CD4-positive, alpha-beta T cell (primary cell): Measurements from ENCODE around the gene ATRNL1. TPM values are rescaled to one million over a fixed set of nuclear protein-coding genes. Genes with fewer than 3 reads are reported as not detected.
"Not testable (repeated sequence)": the region's sequence is repeated elsewhere in the genome, so short reads cannot be mapped to it uniquely, and the experiment has no call there.

Experiments
- ATAC-seq: fragments of 200-7000 bp; cut with Tn5 transposase; one replicate; pipeline ENCODE4 v1.10.0; 2022; ENCODE audit warnings: mild to moderate bottlenecking; ENCODE audit not compliant: poor library complexity
- CTCF ChIA-PET: fragments of 350-600 bp; sonication (Branson Sonifier 250); formaldehyde crosslinking; loops from one replicate; lab custom pipeline; 2021; ENCODE audit warnings: antibody characterized with exemption, inconsistent platforms; lab: Charles Lee
- POLR2A ChIA-PET: fragments of 350-600 bp; sonication (Branson Sonifier 250); formaldehyde crosslinking; loops from one replicate; lab custom pipeline; 2021; ENCODE audit warnings: antibody characterized with exemption, inconsistent platforms; lab: Charles Lee
- DNase-seq, 14 experiments: peaks; one replicate each; pipeline ENCODE4 v3.0.0-alpha.2; 2013 to 2020; ENCODE audit warnings: mixed read lengths in 2 of 14
- H3K27ac ChIP-seq, 2 donors: one replicate each; pipeline versions ENCODE4 v1.5.1 to v1.7.0; 2013; ENCODE audit warnings: low read length in 2 of 2, low read depth in 1 of 2, mild to moderate bottlenecking in 1 of 2
- H3K27me3 ChIP-seq, 2 experiments: 1 replicate in 1 of 2; 2 replicates in 1 of 2; pipeline versions ENCODE4 v1.6.1 to v1.7.0; 2013; ENCODE audit warnings: low read length in 2 of 2, control low read depth in 1 of 2, mild to moderate bottlenecking in 1 of 2, moderate library complexity in 1 of 2; ENCODE audit not compliant: insufficient read depth in 2 of 2, control insufficient read depth in 1 of 2
- H3K36me3 ChIP-seq: one replicate; pipeline ENCODE4 v1.6.1; 2013; ENCODE audit warnings: low read length, control low read depth; ENCODE audit not compliant: insufficient read depth
- H3K4me1 ChIP-seq: one replicate; pipeline ENCODE4 v1.6.1; 2013; ENCODE audit warnings: low read length, control low read depth; ENCODE audit not compliant: insufficient read depth
- H3K4me3 ChIP-seq: one replicate; pipeline ENCODE4 v1.5.1; 2013; ENCODE audit warnings: mild to moderate bottlenecking, low read length, moderate library complexity
- H3K9me3 ChIP-seq, 2 experiments: 1 replicate in 1 of 2; 2 replicates in 1 of 2; pipeline versions ENCODE4 v1.6.1 to v1.7.0; 2013; ENCODE audit warnings: low read length in 2 of 2, mild to moderate bottlenecking in 2 of 2, control low read depth in 1 of 2, moderate library complexity in 1 of 2; ENCODE audit not compliant: control insufficient read depth in 1 of 2, insufficient read depth in 1 of 2
- H3K27ac Mint-ChIP-seq: one replicate; pipeline ENCODE4 v1.8.0; 2020; ENCODE audit warnings: mixed read lengths
- H3K27me3 Mint-ChIP-seq: one replicate; pipeline ENCODE4 v1.8.0; 2021; ENCODE audit warnings: mixed read lengths
- H3K36me3 Mint-ChIP-seq: one replicate; pipeline ENCODE4 v1.8.0; 2021; ENCODE audit warnings: low read depth, mixed read lengths
- H3K4me1 Mint-ChIP-seq: one replicate; pipeline ENCODE4 v1.8.0; 2021; ENCODE audit warnings: low read depth, mixed read lengths
- H3K4me3 Mint-ChIP-seq: one replicate; pipeline ENCODE4 v1.8.0; 2020; ENCODE audit warnings: mild to moderate bottlenecking, mixed read lengths
- H3K9me3 Mint-ChIP-seq: one replicate; pipeline ENCODE4 v1.8.0; 2020; ENCODE audit warnings: mixed read lengths
- intact Hi-C, 2 experiments: fragments of 100-400 bp; cut with DNase I in 1 of 2; cut with micrococcal nuclease in 1 of 2; formaldehyde crosslinking; loops; one replicate each; pipeline versions ENCODE4 v1.15.1 to v1.9.0; 2023 to 2025; cut with DNase I, micrococcal nuclease
- total RNA-seq, 174 experiments: library from RNA in 2 of 174; stranded (reverse) in 2 of 174; gene quantifications; one replicate each; pipeline ENCODE4 v1.2.3 and lab custom pipeline; 2021 to 2026
- TF ChIP-seq, protein P1 (sequence below): fragments of 200-600 bp; IDR thresholded peaks from one replicate; pipeline ENCODE4 v1.8.0; 2022; ENCODE audit warnings: antibody characterized with exemption, mild to moderate bottlenecking

ATRNL1 gene
- total RNA-seq, 2 experiments from 2014 or later, result not detected

DNA sequence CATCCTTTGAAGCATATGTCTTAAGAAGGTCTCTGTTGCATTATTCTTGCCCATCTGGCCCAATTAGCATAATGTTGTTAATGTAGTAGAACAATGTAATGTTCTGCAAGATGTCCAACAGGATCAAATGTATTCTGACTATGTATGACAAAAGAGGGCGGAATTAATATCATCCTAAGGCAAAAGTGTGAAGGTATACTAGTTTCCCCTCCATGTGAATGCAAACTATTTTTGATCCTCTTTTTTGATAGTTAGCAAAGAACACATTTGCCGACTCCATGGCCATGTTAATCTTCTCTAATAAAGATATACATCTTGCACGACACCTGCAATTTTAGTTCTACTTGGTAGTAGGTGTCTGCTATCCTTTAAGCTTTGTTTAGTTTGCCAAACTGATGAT is 157.6 kb downstream of the ATRNL1 start:
- Histone ChIP-seq H3K36me3 (no peaks in the 10 kb centered on the region), H3K27ac (no peak overlapping the region), H3K4me3 (no peak overlapping the region), H3K9me3 (peaks cover 0 to 4% of the 10 kb centered on the region in 2 experiments), H3K27me3 (no peaks in the 10 kb centered on the region), H3K4me1 (no peaks in the 10 kb centered on the region)
- TF ChIP-seq, protein P1, sequence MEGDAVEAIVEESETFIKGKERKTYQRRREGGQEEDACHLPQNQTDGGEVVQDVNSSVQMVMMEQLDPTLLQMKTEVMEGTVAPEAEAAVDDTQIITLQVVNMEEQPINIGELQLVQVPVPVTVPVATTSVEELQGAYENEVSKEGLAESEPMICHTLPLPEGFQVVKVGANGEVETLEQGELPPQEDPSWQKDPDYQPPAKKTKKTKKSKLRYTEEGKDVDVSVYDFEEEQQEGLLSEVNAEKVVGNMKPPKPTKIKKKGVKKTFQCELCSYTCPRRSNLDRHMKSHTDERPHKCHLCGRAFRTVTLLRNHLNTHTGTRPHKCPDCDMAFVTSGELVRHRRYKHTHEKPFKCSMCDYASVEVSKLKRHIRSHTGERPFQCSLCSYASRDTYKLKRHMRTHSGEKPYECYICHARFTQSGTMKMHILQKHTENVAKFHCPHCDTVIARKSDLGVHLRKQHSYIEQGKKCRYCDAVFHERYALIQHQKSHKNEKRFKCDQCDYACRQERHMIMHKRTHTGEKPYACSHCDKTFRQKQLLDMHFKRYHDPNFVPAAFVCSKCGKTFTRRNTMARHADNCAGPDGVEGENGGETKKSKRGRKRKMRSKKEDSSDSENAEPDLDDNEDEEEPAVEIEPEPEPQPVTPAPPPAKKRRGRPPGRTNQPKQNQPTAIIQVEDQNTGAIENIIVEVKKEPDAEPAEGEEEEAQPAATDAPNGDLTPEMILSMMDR, result no peak
- POLR2A ChIA-PET, result no interaction called here
- Mint-ChIP-seq H3K9me3 (peaks cover 2% of the 10 kb centered on the region), H3K4me3 (no peak overlapping the region), H3K27me3 (no peaks in the 10 kb centered on the region), H3K4me1 (no peaks in the 10 kb centered on the region), H3K36me3 (no peaks in the 10 kb centered on the region), H3K27ac (no peak overlapping the region)
- intact Hi-C loops, result no loop called here
- CTCF ChIA-PET, result no interaction called here
- DNase-seq, result no peak
- no peak for ATAC-seq

DNA sequence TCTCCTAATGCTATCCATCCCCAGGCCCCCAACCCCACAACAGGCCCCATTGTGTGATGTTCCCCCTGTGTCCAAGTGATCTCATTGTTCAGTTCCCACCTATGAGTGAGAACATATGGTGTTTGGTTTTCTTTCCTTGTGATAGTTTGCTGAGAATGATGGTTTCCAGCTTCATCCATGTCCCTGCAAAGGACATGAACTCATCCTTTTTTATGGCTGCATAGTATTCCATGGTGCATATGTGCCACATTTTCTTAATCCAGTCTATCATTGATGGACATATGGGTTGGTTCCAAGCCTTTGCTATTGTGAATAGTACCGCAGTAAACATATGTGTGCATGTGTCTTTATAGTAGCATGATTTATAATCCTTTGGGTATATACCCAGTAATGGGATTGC is 160.6 kb downstream of the ATRNL1 start:
- POLR2A ChIA-PET, H3K36me3 Mint-ChIP-seq, H3K27ac ChIP-seq, H3K4me1 ChIP-seq, H3K4me1 Mint-ChIP-seq, ATAC-seq, CTCF ChIA-PET, DNase-seq, H3K4me3 ChIP-seq, H3K9me3 ChIP-seq, intact Hi-C loops, H3K27me3 ChIP-seq, H3K36me3 ChIP-seq, H3K4me3 Mint-ChIP-seq, H3K27me3 Mint-ChIP-seq, H3K9me3 Mint-ChIP-seq, H3K27ac Mint-ChIP-seq: not testable (repeated sequence)

DNA sequence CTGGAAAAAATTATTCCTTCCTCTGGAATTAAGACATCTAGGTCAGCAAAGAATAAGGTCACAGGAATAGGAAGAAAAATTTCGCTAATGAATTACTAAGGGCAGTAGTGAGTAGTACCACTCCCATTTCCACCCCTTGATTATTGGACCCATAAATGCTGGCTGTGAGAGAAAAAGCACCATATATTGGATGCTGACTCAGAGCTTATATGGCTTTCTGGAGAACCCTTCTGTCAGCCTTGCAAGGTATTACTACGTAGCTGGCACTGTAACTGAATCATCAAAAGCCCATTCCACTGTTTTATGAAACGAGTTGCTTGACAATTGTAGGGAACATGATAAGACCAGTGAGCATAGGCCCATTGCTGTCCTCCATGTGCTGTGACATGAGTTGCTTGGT is 179.3 kb downstream of the ATRNL1 start:
- ChIA-PET CTCF (no interaction called here), POLR2A (no interaction called here)
- Mint-ChIP-seq H3K4me1 (no peaks in the 10 kb centered on the region), H3K27me3 (no peaks in the 10 kb centered on the region), H3K9me3 (no peaks in the 10 kb centered on the region), H3K36me3 (no peaks in the 10 kb centered on the region), H3K27ac (no peak overlapping the region), H3K4me3 (no peak overlapping the region)
- Histone ChIP-seq H3K27me3 (no peaks in the 10 kb centered on the region), H3K36me3 (no peaks in the 10 kb centered on the region), H3K4me3 (no peak overlapping the region), H3K9me3 (no peaks in the 10 kb centered on the region), H3K4me1 (no peaks in the 10 kb centered on the region), H3K27ac (no peak overlapping the region)
- TF ChIP-seq, protein P1, result no peak
- DNase-seq (no peak), ATAC-seq (no peak)
- intact Hi-C loops, result no loop called here

DNA sequence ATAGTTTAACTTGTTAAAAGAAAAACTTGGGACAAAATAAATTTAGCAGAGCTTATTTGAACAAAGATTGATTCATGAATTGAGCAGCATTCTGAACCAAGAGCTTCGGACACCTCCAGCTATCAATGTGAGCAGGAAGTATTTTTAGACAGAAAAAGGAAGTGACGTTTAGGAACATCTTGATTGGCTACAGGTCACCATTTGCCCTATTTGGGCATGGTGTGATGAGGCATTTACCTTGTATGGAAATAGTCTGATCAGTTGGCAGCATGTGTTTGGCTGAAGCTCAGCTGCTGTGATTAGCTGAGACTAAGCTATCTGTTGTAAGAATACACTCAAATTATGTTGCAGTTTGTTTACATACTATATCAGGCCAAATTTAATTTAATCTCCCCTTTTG is 185.1 kb downstream of the ATRNL1 start:
- POLR2A ChIA-PET, result no interaction called here
- TF ChIP-seq, protein P1, result no peak

More for the DNA sequence above, 185.1 kb downstream of the ATRNL1 start:
- H3K4me3 ChIP-seq, result no peak overlapping the region
- no peaks in the 10 kb centered on the region for H3K9me3 ChIP-seq
- Mint-ChIP-seq H3K4me3 (no peak overlapping the region), H3K27ac (no peak overlapping the region), H3K36me3 (no peaks in the 10 kb centered on the region), H3K27me3 (no peaks in the 10 kb centered on the region), H3K4me1 (no peaks in the 10 kb centered on the region), H3K9me3 (peaks cover 2% of the 10 kb centered on the region)
- no peaks in the 10 kb centered on the region for H3K36me3 ChIP-seq
- no peak for ATAC-seq
- intact Hi-C loops, result no loop called here
- DNase-seq, result no peak
- no peak overlapping the region for H3K27ac ChIP-seq
- H3K27me3 ChIP-seq, result no peaks in the 10 kb centered on the region
- CTCF ChIA-PET, result no interaction called here
- no peaks in the 10 kb centered on the region for H3K4me1 ChIP-seq
